DMS53 (cell line): ENCODE data around the gene ARPC4.
"Not testable (repeated sequence)": the region's sequence is repeated elsewhere in the genome, so short reads cannot be mapped to it uniquely, and the experiment has no call there.

Source experiments
- DNase-seq: peaks from one replicate; lab custom pipeline; 2025; lab: John Stamatoyannopoulos, UW

Gene ARPC4

GRCh38 chr3:9770276-9770812, 22.5 kb upstream of the ARPC4 start:
- peak; percentile 12 for DNase-seq

- not testable (repeated sequence) for DNase-seq
Observed at GRCh38 chr3:9771007-9771406, 21.9 kb upstream of the ARPC4 start.

- DNase-seq = no peak
Observed at GRCh38 chr3:9776896-9777693, 15.8 kb upstream of the ARPC4 start.

DNA sequence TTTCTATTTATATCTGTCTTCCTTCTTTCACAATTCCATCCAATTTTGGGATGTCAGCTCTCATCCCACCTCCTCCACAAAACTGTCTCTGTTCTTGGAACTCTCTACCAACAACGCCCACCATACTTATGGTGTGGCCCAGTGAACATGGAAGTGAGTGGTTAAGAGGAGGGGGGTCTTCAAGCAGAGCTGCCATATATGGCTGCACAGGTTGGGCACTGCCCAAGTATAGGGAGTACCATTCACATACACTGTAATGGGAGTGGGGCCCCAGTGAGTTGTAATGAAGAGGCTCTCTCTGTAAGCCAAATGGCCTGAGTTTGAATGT, 15.2 kb upstream of the ARPC4 start:
- DNase-seq = no peak

- no peak for DNase-seq
Observed at GRCh38 chr3:9778143-9779074, 14.5 kb upstream of the ARPC4 start.

DNA sequence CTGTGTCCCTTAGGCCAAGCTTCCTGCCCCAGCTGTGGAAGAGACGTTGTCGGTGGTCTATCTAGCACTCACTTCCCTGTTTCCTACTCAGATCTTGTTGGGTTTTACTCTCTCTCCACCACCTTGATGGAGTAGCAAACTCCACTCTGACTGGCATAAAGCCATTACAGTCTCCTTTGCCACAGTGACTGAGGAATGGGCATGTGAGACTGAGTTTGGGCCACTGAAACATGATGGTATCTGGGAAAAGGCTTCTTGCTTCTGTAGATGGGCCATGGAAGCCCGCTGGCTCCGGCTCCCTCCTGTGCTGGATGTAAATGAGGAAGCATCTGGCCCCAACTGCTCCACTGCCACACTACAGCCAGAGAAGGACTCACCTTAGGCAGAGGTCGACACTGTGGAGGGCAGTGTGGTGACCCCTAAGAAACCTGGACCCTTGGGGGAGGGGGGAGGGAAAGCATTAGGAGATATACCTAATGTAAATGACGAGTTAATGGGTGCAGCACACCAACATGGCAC, 13.7 kb upstream of the ARPC4 start:
- no peak for DNase-seq

DNA sequence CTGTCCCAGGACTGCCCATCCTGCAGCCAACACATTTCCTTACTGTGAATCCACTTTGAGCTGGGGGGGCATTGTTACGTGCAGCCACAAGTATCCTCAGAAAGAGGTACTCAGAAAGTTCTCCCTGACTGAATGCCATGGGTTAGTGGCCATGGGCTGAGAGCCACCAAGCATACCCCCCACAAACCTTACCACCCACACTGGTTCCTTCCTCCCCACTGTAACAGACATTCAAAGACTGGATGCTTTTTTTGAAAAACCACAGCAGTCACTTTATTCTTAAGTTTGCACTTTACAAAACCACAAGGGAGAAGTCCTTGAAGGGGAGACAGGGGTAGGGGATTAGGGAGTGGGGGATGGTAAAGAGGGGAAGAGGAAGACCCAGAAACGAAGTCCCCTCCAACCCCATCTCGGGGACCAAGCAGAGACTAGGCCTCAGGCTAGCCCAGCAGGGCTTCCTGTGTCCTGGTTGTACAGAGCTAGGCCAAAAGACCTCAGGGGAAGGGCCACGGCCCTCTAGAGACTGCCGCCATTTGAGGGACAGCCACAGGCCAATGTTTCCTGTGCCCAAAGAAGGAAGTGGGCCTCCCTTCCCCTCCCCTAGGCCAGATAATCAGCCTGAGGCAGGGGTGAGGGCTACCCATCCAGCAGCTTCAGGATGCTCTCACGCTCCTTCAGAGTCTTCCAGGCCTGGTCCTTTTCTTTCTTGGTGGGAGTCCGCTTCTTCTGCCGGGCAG, 13.0 kb upstream of the ARPC4 start:
- DNase-seq = no peak

GRCh38 chr3:9780458-9780812, 12.4 kb upstream of the ARPC4 start:
- no peak for DNase-seq

GRCh38 chr3:9780910-9781309, 12.0 kb upstream of the ARPC4 start:
- no peak for DNase-seq

GRCh38 chr3:9781551-9781950, 11.3 kb upstream of the ARPC4 start:
- no peak for DNase-seq

DNA sequence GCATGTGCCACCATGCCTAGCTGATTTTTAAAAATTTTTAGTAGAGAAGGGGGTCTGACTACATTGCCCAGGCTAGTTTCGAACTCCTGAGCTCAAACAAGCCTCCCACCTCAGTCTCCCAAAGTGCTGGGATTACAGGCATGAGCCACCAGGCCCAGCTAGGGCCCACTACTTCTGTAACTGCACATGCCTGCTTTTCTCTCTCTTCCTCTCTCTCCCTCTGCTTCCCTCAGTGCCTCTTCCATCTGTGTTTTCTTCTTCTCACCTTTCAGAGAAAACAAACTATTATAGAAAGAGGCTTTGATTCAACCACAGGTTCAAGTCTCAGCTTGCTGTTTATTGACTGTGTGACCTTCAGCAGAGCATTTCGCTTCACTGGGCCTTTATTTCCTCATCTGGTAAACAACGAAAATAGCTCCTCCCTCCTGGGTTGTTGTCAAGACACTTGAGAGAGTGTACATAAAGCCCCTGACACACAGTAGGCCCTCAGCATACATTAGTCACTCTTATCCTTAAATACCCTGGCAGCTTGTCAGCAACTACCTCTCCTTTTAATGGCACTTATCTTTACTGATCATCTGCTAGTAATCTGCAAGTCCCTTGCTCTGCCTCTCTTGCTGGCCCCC, 10.8 kb upstream of the ARPC4 start:
- no peak for DNase-seq

DNA sequence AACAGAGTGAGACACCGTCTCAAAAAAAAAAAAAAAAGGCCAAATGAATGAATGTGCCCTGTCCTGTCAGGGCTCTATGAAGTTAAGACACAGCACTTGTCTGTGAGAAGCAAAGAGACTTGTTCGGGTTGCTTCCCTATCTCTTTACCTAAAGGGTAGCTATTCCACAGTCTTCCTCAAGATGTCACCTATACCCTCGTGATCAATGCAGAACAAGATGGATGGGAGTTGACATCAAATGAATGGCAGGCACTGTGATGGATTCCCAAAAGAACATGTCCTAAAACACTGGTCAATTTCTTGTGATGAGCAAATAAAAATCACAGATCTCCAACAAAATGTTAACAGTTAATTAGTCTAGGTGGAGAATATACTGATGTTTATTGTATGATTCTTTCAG, 10.1 kb upstream of the ARPC4 start:
- no peak for DNase-seq

DNA sequence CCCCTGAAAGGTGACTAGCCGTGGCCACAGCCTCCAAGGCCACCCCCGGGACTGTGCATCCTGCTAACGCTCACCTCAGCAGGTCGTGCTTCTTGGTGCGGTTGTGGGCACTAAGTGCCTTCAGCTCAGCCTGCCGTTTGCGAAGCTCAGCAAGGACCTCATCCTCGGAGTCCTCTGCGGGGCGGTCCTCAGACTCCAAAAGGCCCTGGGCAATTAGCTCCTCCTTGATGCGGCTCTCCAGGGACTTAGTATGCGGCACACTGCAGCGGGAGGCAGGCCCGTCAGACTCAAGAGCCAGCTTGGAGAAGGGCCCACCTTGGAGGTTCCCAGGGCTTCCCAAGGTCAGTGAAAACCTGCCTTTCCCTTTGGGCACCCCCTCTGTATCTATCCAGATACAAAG, 8.9 kb upstream of the ARPC4 start:
- DNase-seq = no peak

GRCh38 chr3:9784965-9785364, 7.9 kb upstream of the ARPC4 start:
- DNase-seq = no peak

- DNase-seq = no peak
Observed at GRCh38 chr3:9785602-9786001, 7.3 kb upstream of the ARPC4 start.

GRCh38 chr3:9786209-9786739, 6.6 kb upstream of the ARPC4 start:
- DNase-seq = no peak

- DNase-seq = no peak
Observed at GRCh38 chr3:9786825-9787669, 5.8 kb upstream of the ARPC4 start.

GRCh38 chr3:9787714-9788113, 5.2 kb upstream of the ARPC4 start:
- no peak for DNase-seq

DNA sequence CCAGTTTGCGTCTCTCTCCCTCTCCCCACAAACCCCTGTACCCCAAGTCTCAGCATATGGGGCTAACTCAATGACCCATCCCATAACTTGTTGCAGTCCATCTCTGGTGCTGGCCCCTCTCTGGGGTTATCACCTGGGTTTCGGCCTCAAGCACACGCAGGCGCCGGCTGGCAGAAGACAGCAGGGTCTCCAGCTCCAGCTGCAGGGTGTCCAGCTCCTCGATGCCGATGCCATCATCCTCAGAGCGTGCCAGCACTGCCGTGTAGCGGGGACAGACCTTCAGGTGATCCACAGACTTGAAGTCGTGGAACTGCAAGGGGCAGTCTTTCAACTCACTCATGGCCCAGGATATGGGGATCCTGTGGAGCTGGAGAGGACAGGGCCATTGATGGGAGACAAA, 1.8 kb upstream of the ARPC4 start:
- DNase-seq = no peak

GRCh38 chr3:9791790-9792404, 985 bp upstream of the ARPC4 start:
- DNase-seq = no peak
